B cell (primary cell): Measurements from ENCODE around the gene KCND3. TPM values are rescaled to one million over a fixed set of nuclear protein-coding genes. Genes with fewer than 3 reads are reported as not detected.

Source experiments
- ATAC-seq: fragments of 200-7000 bp; cut with Tn5 transposase; one replicate; pipeline ENCODE4 v1.10.0; 2021; ENCODE audit warnings: low read depth, mild to moderate bottlenecking, moderate number of reproducible peaks, moderate library complexity
- CTCF ChIA-PET: fragments of 350-600 bp; sonication (Branson Sonifier 250); formaldehyde crosslinking; loops from one replicate; lab custom pipeline; 2021; ENCODE audit warnings: antibody characterized with exemption, inconsistent platforms; lab: Charles Lee
- POLR2A ChIA-PET: fragments of 350-600 bp; sonication (Branson Sonifier 250); formaldehyde crosslinking; loops from one replicate; lab custom pipeline; 2021; ENCODE audit warnings: antibody characterized with exemption; lab: Charles Lee
- DNase-seq: peaks from one replicate; pipeline ENCODE4 v3.0.0; 2013
- H2AFZ ChIP-seq: 2 replicates; pipeline ENCODE4 v1.6.1; 2012; ENCODE audit warnings: mild to moderate bottlenecking, low read depth, low read length; ENCODE audit not compliant: insufficient read depth, poor library complexity, severe bottlenecking
- H3K27ac ChIP-seq, 2 donors: 1 replicate in 1 of 2; 2 replicates in 1 of 2; pipeline ENCODE4 v1.5.1; 2012 to 2013; ENCODE audit warnings: low read length in 2 of 2, mild to moderate bottlenecking in 2 of 2, moderate library complexity in 1 of 2
- H3K27me3 ChIP-seq, 4 experiments: fragments of 200-600 bp in 1 of 4; sonication (generic) in 1 of 4; replicated peaks in 1 of 4; 1 replicate in 2 of 4; 2 replicates in 2 of 4; pipeline versions ENCODE4 v1.6.1 to v1.7.0; 2013 to 2016; ENCODE audit warnings: low read length in 3 of 4, mild to moderate bottlenecking in 2 of 4, mixed read lengths in 1 of 4, moderate library complexity in 1 of 4; ENCODE audit not compliant: insufficient read depth in 4 of 4, control insufficient read depth in 3 of 4; ENCODE audit errors: control extremely low read depth in 1 of 4
- H3K36me3 ChIP-seq, 2 experiments: replicated peaks in 1 of 2; 1 replicate in 1 of 2; 2 replicates in 1 of 2; pipeline versions ENCODE4 v1.6.1 to v1.7.1; 2013; ENCODE audit warnings: low read length in 1 of 2; ENCODE audit not compliant: insufficient read depth in 2 of 2, control insufficient read depth in 1 of 2; ENCODE audit errors: control extremely low read depth in 1 of 2, extremely low read depth in 1 of 2
- H3K4me1 ChIP-seq, 2 donors: fragments of 200-600 bp in 1 of 2; sonication (generic) in 1 of 2; 1 replicate in 1 of 2; 2 replicates in 1 of 2; pipeline versions ENCODE4 v1.5.1 to v1.6.1; 2013 to 2017; ENCODE audit warnings: low read length in 2 of 2; ENCODE audit not compliant: control insufficient read depth in 2 of 2, insufficient read depth in 2 of 2
- H3K4me2 ChIP-seq: replicated peaks from 2 replicates; pipeline ENCODE3; 2012; ENCODE audit warnings: mild to moderate bottlenecking, low read depth, low read length; ENCODE audit not compliant: poor library complexity, severe bottlenecking
- H3K4me3 ChIP-seq, 5 experiments: fragments of 200-600 bp in 1 of 5; sonication (generic) in 1 of 5; 1 replicate in 3 of 5; 2 replicates in 2 of 5; pipeline versions ENCODE4 v1.5.1 to v1.7.0; 2011 to 2016; ENCODE audit warnings: low read length in 4 of 5, mild to moderate bottlenecking in 4 of 5, low read depth in 2 of 5, control low read depth in 1 of 5, moderate library complexity in 1 of 5; ENCODE audit not compliant: insufficient read depth in 1 of 5; ENCODE audit errors: control extremely low read depth in 1 of 5, extremely low read depth in 1 of 5
- H3K79me2 ChIP-seq: fragments of 200-600 bp; sonication (generic); one replicate; pipeline ENCODE4 v1.6.0; 2016; ENCODE audit warnings: low read length; ENCODE audit not compliant: control insufficient read depth, insufficient read depth
- H3K9ac ChIP-seq: fragments of 200-600 bp; sonication (generic); 2 replicates; pipeline ENCODE4 v1.6.1; 2017; ENCODE audit warnings: mild to moderate bottlenecking, low read length, moderate library complexity
- H3K9me3 ChIP-seq, 3 donors: one replicate each; pipeline versions ENCODE4 v1.6.1 to v1.7.1; 2013; ENCODE audit warnings: low read length in 2 of 3; ENCODE audit not compliant: control insufficient read depth in 2 of 3, insufficient read depth in 1 of 3; ENCODE audit errors: control extremely low read depth in 1 of 3
- H4K20me1 ChIP-seq: 2 replicates; pipeline ENCODE4 v1.6.0; 2012; ENCODE audit warnings: mild to moderate bottlenecking, low read length; ENCODE audit not compliant: insufficient read depth, control insufficient read depth, poor library complexity, severe bottlenecking
- H3K27ac Mint-ChIP-seq: one replicate; pipeline ENCODE4 v1.8.0; 2021; ENCODE audit warnings: mixed read lengths
- H3K27me3 Mint-ChIP-seq: one replicate; pipeline ENCODE4 v1.8.0; 2021; ENCODE audit warnings: mixed read lengths
- H3K4me1 Mint-ChIP-seq: one replicate; pipeline ENCODE4 v1.8.0; 2021; ENCODE audit warnings: mixed read lengths
- H3K4me3 Mint-ChIP-seq: one replicate; pipeline ENCODE4 v1.8.0; 2021; ENCODE audit warnings: mixed read lengths
- H3K9me3 Mint-ChIP-seq: one replicate; pipeline ENCODE4 v1.8.0; 2022; ENCODE audit warnings: mixed read lengths; ENCODE audit not compliant: insufficient read depth
- CTCF ChIP-seq: fragments of 200-600 bp; IDR thresholded peaks from one replicate; pipeline ENCODE4 v1.8.0; 2022; ENCODE audit warnings: antibody characterized with exemption, mild to moderate bottlenecking
- EZH2 ChIP-seq: IDR thresholded peaks from 2 replicates; pipeline ENCODE4 v1.6.1; 2012; ENCODE audit warnings: borderline replicate concordance, low read depth, mild to moderate bottlenecking, moderate library complexity, low read length; ENCODE audit not compliant: insufficient read depth, poor library complexity, severe bottlenecking
- WGBS: methylation state at CpG from one replicate; pipeline ENCODE4 v1.1.5; 2013; ENCODE audit warnings: missing lambda C conversion rate; ENCODE audit not compliant: insufficient coverage; 5-methylcytosine and 5-hydroxymethylcytosine counted together
- intact Hi-C: fragments of 100-400 bp; cut with micrococcal nuclease; formaldehyde crosslinking; loops from one replicate; pipeline ENCODE4 v1.10.0; 2022
- polyA plus RNA-seq: library from polyadenylated mRNA; depleted of rRNA; stranded (reverse); fragments of >200 nt; gene quantifications from 2 replicates; pipeline ENCODE4 v1.2.3, GENCODE V29; 2012
- total RNA-seq, 2 donors: library from RNA; stranded (reverse); fragments of 120-200 nt in 1 of 2; gene quantifications; 1 replicate in 1 of 2; 2 replicates in 1 of 2; pipeline versions ENCODE4 v1.2.3 to v1.2.4, GENCODE V29; 2013 to 2022

The KCND3 gene
- total and polyA plus RNA-seq, 2 donors (not counting 1 experiment from before 2014, with no cell fraction given): 0.07 TPM; not detected in 1

GRCh38 chr1:111791776-111792175 is 197.7 kb downstream of the KCND3 start:
- no peak overlapping the region for H3K4me2 ChIP-seq
- Mint-ChIP-seq H3K27ac (no peak overlapping the region), H3K27me3 (peaks cover 34% of the 10 kb centered on the region), H3K9me3 (no peaks in the 10 kb centered on the region), H3K4me1 (peaks cover 23% of the 10 kb centered on the region), H3K4me3 (no peak overlapping the region)
- H3K9me3 ChIP-seq: no peaks in the 10 kb centered on the region
- no peak overlapping the region for H3K9ac ChIP-seq
- no peak overlapping the region for H3K4me3 ChIP-seq
- H3K27ac ChIP-seq: no peak overlapping the region
- ChIA-PET CTCF (interaction anchor here (2.5 kb wide), 1 partner anchor 545 kb away, joined by 8 read pairs; no protein-coding TSS in a partner anchor), POLR2A (no interaction called here)
- no peak for TF ChIP-seq EZH2
- TF ChIP-seq CTCF: no peak
- WGBS: 89% methylated on average over 3 of the region's 6 CpGs
- H3K79me2 ChIP-seq: no peaks in the 10 kb centered on the region
- H3K4me1 ChIP-seq: peaks cover 13 to 26% of the 10 kb centered on the region in 2 donors
- DNase-seq (no peak), ATAC-seq (no peak)
- intact Hi-C loops: no loop called here
- H4K20me1 ChIP-seq: no peaks in the 10 kb centered on the region
- peaks cover 0 to 21% (median 12%) of the 10 kb centered on the region in 4 experiments for H3K27me3 ChIP-seq
- H3K36me3 ChIP-seq: no peaks in the 10 kb centered on the region
- no peak overlapping the region for H2AFZ ChIP-seq

- DNase-seq (no peak), ATAC-seq (no peak)
- Histone ChIP-seq H3K27ac (no peak overlapping the region), H3K36me3 (no peaks in the 10 kb centered on the region), H4K20me1 (no peaks in the 10 kb centered on the region), H3K27me3 (peaks cover 0 to 25% (median 12%) of the 10 kb centered on the region in 4 experiments), H3K79me2 (no peaks in the 10 kb centered on the region), H2AFZ (no peak overlapping the region), H3K9me3 (no peaks in the 10 kb centered on the region), H3K9ac (no peak overlapping the region), H3K4me1 (peaks cover 13 to 26% of the 10 kb centered on the region in 2 donors), H3K4me2 (no peak overlapping the region), H3K4me3 (no peak overlapping the region)
- TF ChIP-seq EZH2: no peak
- no peak for TF ChIP-seq CTCF
- CTCF ChIA-PET: interaction anchor here (1.5 to 2.5 kb wide), 4 partner anchors 24 to 582 kb away, joined by 4 to 8 read pairs (median 6); no protein-coding TSS in a partner anchor
- no peak overlapping the region for H3K4me3 Mint-ChIP-seq
- no CpG with 5 or more reads among the region's 2 CpGs for WGBS
- H3K27me3 Mint-ChIP-seq: peaks cover 41% of the 10 kb centered on the region
- intact Hi-C loops: loop anchor here (1.0 kb wide), 1 partner anchor 580 kb away; no protein-coding TSS in a partner anchor
- POLR2A ChIA-PET: interaction anchor here (0.6 to 0.7 kb wide), 2 partner anchors 308 to 556 kb away, joined by 3 to 8 read pairs; no protein-coding TSS in a partner anchor
- peaks cover 23% of the 10 kb centered on the region for H3K4me1 Mint-ChIP-seq
- no peak overlapping the region for H3K27ac Mint-ChIP-seq
- no peaks in the 10 kb centered on the region for H3K9me3 Mint-ChIP-seq
Measured at GRCh38 chr1:111789666-111790316, 199.7 kb downstream of the KCND3 start.
